Pulmonary artery endothelial cell (primary cell): ENCODE data around the gene TAF11L13. TPM values are rescaled to one million over a fixed set of nuclear protein-coding genes. Genes with fewer than 3 reads are reported as not detected.
"Not testable (repeated sequence)": the region's sequence is repeated elsewhere in the genome, so short reads cannot be mapped to it uniquely, and the experiment has no call there.

Experiments
- DNase-seq: peaks from one replicate; pipeline ENCODE4 v3.0.0-alpha.2; 2011; ENCODE audit warnings: low read depth, low spot score
- total RNA-seq: library from RNA; depleted of rRNA; stranded (reverse); fragments of >200 nt; gene quantifications from 2 replicates; pipeline ENCODE4 v1.2.3, GENCODE V29; 2014

Gene TAF11L13
- not detected in 2 replicates for total RNA-seq

- DNase-seq = not testable (repeated sequence)
Observed at GRCh38 chr5:17631788-17632187, at the start of gene TAF11L13. TAF11L13 (plus strand) TSS chr5:17632088.

- DNase-seq = not testable (repeated sequence)
Observed at GRCh38 chr5:17585658-17586057, 46.2 kb upstream of the TAF11L13 start, which contains the start of gene TAF11L7. TAF11L7 (minus strand) TSS chr5:17585758.

- not testable (repeated sequence) for DNase-seq
Observed at GRCh38 chr5:17590860-17591259, 41.0 kb upstream of the TAF11L13 start, which contains the start of gene TAF11L8. TAF11L8 (minus strand) TSS chr5:17590960.

GRCh38 chr5:17594255-17594654 lies 37.6 kb upstream of the TAF11L13 start, which contains the start of gene TAF11L9:
TAF11L9 (minus strand) TSS chr5:17594394.
- DNase-seq = not testable (repeated sequence)

- DNase-seq = not testable (repeated sequence)
Observed at GRCh38 chr5:17597728-17598127, 34.2 kb upstream of the TAF11L13 start, which contains the start of gene TAF11L10. TAF11L10 (minus strand) TSS chr5:17597828.

GRCh38 chr5:17603880-17604279 lies 28.0 kb upstream of the TAF11L13 start, which contains the start of gene TAF11L11:
TAF11L11 (plus strand) TSS chr5:17604183.
- not testable (repeated sequence) for DNase-seq

- DNase-seq = no peak
Observed at GRCh38 chr5:17604951-17605350, 26.9 kb upstream of the TAF11L13 start.

- not testable (repeated sequence) for DNase-seq
Observed at GRCh38 chr5:17607461-17607860, 24.4 kb upstream of the TAF11L13 start.

GRCh38 chr5:17610092-17610491 lies 21.8 kb upstream of the TAF11L13 start, which contains the start of gene TAF11L12:
TAF11L12 (plus strand) TSS chr5:17610392.
- not testable (repeated sequence) for DNase-seq

GRCh38 chr5:17614872-17615605 lies 16.8 kb upstream of the TAF11L13 start:
- no peak for DNase-seq

- no peak for DNase-seq
Observed at GRCh38 chr5:17619354-17619753, 12.5 kb upstream of the TAF11L13 start.

GRCh38 chr5:17620627-17621026 lies 11.3 kb upstream of the TAF11L13 start:
- DNase-seq = no peak

GRCh38 chr5:17625686-17626085 lies 6.2 kb upstream of the TAF11L13 start:
- no peak for DNase-seq

GRCh38 chr5:17634160-17634559 lies 2.3 kb downstream of the TAF11L13 start, which contains the start of gene TAF11L14:
TAF11L14 (plus strand) TSS chr5:17634460.
- no peak for DNase-seq

GRCh38 chr5:17649232-17649631 lies 17.3 kb downstream of the TAF11L13 start:
- not testable (repeated sequence) for DNase-seq

GRCh38 chr5:17655201-17655759 lies 23.4 kb downstream of the TAF11L13 start:
- not testable (repeated sequence) for DNase-seq

GRCh38 chr5:17655921-17656320 lies 24.0 kb downstream of the TAF11L13 start:
- no peak for DNase-seq

GRCh38 chr5:17663182-17663581 lies 31.3 kb downstream of the TAF11L13 start:
- DNase-seq = no peak

GRCh38 chr5:17665836-17666235 lies 33.9 kb downstream of the TAF11L13 start:
- DNase-seq = no peak

- DNase-seq = no peak
Observed at GRCh38 chr5:17666726-17667235, 34.9 kb downstream of the TAF11L13 start.

- DNase-seq = no peak
Observed at GRCh38 chr5:17670353-17670752, 38.5 kb downstream of the TAF11L13 start.

GRCh38 chr5:17678751-17679324 lies 47.0 kb downstream of the TAF11L13 start:
- no peak for DNase-seq
